Psoas muscle (tissue), 8 donors: Measurements from ENCODE around the gene DAPP1. TPM values are rescaled to one million over a fixed set of nuclear protein-coding genes. Genes with fewer than 3 reads are reported as not detected.

ENCODE experiments used
- ATAC-seq, 4 donors: fragments of 200-7000 bp; cut with Tn5 transposase; one replicate each; pipeline ENCODE4 v1.9.1; 2020; ENCODE audit warnings: moderate library complexity in 3 of 4, mild to moderate bottlenecking in 2 of 4
- DNase-seq, 2 donors: peaks; one replicate each; pipeline ENCODE4 v3.0.0-alpha.2; 2020
- H3K27ac ChIP-seq: fragments of 200-600 bp; one replicate; pipeline ENCODE4 v1.8.0; 2022
- H3K27me3 ChIP-seq, 3 donors: fragments of 200-600 bp in 1 of 3; one replicate each; pipeline versions ENCODE4 v1.6.1 to v1.8.0; 2013 to 2022; ENCODE audit warnings: low read length in 2 of 3, mild to moderate bottlenecking in 2 of 3, moderate library complexity in 1 of 3; ENCODE audit not compliant: insufficient read depth in 3 of 3
- H3K36me3 ChIP-seq, 2 donors: fragments of 200-600 bp in 1 of 2; one replicate each; pipeline versions ENCODE4 v1.6.1 to v1.8.0; 2013 to 2022; ENCODE audit warnings: low read depth in 1 of 2, mild to moderate bottlenecking in 1 of 2, moderate library complexity in 1 of 2; ENCODE audit not compliant: insufficient read depth in 1 of 2
- H3K4me1 ChIP-seq: fragments of 200-600 bp; one replicate; pipeline ENCODE4 v1.8.0; 2022
- H3K4me3 ChIP-seq: fragments of 200-600 bp; one replicate; pipeline ENCODE4 v1.8.0; 2022; ENCODE audit warnings: mild to moderate bottlenecking
- H3K9me3 ChIP-seq: fragments of 200-600 bp; one replicate; pipeline ENCODE4 v1.8.0; 2022
- WGBS, 3 donors: extraction: QIAGEN DNeasy Blood & Tissue Kit; methylation state at CpG; one replicate each; pipeline versions ENCODE4 v1.1.6 to v1.1.7; 2013; 5-methylcytosine and 5-hydroxymethylcytosine counted together
- intact Hi-C, 2 donors: fragments of 100-400 bp; cut with DNase I; formaldehyde crosslinking; loops; one replicate each; pipeline versions ENCODE4 v1.11.0 to v1.14.2; 2022
- polyA plus RNA-seq, 3 donors: library from polyadenylated mRNA; stranded (reverse); fragments of 200-250 nt; gene quantifications; one replicate each; pipeline ENCODE4 v1.2.3, GENCODE V29; 2013
- total RNA-seq, 4 donors: library from RNA; stranded (reverse); fragmentation: NEBNext Ultra II Directional in 2 of 4; extraction: Animal tissue kit (Norgen Biotek cat#: 25700) in 2 of 4; gene quantifications; one replicate each; pipeline versions ENCODE4 v1.2.1 to v1.2.4, GENCODE V29; 2021 to 2023
- TF ChIP-seq, protein P1 (sequence below): fragments of 200-600 bp; IDR thresholded peaks from one replicate; pipeline ENCODE4 v1.8.0; 2022; ENCODE audit warnings: antibody characterized with exemption
- donor health status: healthy with polysubstance abuse.
- donor health status: DM: no; HTN: no; CAD: no; lungs with moderate emphysema.
- donor health status: Bipolar disorder and iron deficiency.
- donor health status: healthy.
- donor health status: DM: yes; HTN: yes; CAD: no.
- donor health status: DM: no; HTN: no; CAD: no.
- donor health status: DM: no; HTN: no; CAD: no.
- donor health status: DM: yes; HTN: yes; CAD: no.

Gene DAPP1
- total and polyA plus RNA-seq, 7 donors, result 0.06 to 1.3 (median 0.52) TPM

DNA sequence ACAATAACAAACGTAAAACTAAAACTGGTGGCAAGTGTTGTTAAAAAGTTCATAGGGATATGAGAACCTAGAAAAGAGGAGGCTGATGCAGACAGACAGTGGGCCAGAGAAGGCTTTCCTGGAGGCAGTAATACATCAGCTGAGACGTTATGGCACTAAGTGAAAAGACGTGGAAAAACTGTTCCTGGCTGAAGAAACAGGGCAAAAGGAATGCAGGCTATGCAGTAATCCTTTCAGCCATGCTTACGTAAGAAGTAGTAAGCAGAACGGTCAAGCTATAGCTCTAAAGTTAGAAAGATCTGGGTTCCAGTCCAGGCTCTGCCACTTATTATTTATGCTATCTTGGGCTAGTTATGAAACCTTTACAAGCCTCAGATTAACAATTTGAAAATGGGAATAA lies 71.2 kb downstream of the DAPP1 start:
- H3K4me1 ChIP-seq, result peaks cover 20% of the 10 kb centered on the region
- intact Hi-C loops, result no loop called here
- no peak for DNase-seq
- 31 to 52% (median 33%) methylated on average over 5 of the region's 5 CpGs for WGBS, 3 donors
- H3K27me3 ChIP-seq, result no peaks in the 10 kb centered on the region
- no peaks in the 10 kb centered on the region for H3K9me3 ChIP-seq
- TF ChIP-seq, protein P1, sequence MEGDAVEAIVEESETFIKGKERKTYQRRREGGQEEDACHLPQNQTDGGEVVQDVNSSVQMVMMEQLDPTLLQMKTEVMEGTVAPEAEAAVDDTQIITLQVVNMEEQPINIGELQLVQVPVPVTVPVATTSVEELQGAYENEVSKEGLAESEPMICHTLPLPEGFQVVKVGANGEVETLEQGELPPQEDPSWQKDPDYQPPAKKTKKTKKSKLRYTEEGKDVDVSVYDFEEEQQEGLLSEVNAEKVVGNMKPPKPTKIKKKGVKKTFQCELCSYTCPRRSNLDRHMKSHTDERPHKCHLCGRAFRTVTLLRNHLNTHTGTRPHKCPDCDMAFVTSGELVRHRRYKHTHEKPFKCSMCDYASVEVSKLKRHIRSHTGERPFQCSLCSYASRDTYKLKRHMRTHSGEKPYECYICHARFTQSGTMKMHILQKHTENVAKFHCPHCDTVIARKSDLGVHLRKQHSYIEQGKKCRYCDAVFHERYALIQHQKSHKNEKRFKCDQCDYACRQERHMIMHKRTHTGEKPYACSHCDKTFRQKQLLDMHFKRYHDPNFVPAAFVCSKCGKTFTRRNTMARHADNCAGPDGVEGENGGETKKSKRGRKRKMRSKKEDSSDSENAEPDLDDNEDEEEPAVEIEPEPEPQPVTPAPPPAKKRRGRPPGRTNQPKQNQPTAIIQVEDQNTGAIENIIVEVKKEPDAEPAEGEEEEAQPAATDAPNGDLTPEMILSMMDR, result no peak
- H3K27ac ChIP-seq, result no peak overlapping the region
- no peak for ATAC-seq
- no peak overlapping the region for H3K4me3 ChIP-seq
- peaks cover 0 to 68% of the 10 kb centered on the region in 2 donors for H3K36me3 ChIP-seq

DNA sequence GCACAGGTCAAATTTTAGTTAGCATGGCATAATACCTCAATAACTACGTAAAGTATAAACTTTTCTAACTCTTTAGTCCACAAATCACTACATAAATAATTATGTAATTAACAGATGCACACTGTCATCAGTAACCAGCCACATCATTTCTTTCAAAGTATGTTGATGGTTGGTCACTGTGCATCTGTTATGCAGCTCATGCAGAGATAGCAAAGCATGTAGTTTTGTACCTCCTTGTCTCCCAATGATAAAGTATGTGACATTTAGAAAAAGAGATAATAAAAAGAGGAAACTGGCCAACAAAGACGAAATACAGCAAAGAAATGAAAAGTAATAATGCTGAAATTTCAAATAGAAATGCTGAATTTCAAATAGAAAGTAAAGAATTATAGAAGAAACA lies 74.7 kb downstream of the DAPP1 start:
- WGBS, 3 donors, result 73 to 85% (median 76%) methylated on average over 2 of the region's 2 CpGs
- peaks cover 0 to 33% of the 10 kb centered on the region in 2 donors for H3K36me3 ChIP-seq
- ATAC-seq, result no peak
- intact Hi-C loops, result loop anchor here in 1 of 2 donors (5.0 kb wide), 1 partner anchor 329 kb away; the partner anchor contains the start of gene TRMT10A
- no peaks in the 10 kb centered on the region for H3K27me3 ChIP-seq
- TF ChIP-seq, protein P1, result no peak
- H3K9me3 ChIP-seq, result no peaks in the 10 kb centered on the region
- H3K27ac ChIP-seq, result no peak overlapping the region
- H3K4me1 ChIP-seq, result peaks cover 29% of the 10 kb centered on the region
- no peak for DNase-seq
- no peak overlapping the region for H3K4me3 ChIP-seq

DNA sequence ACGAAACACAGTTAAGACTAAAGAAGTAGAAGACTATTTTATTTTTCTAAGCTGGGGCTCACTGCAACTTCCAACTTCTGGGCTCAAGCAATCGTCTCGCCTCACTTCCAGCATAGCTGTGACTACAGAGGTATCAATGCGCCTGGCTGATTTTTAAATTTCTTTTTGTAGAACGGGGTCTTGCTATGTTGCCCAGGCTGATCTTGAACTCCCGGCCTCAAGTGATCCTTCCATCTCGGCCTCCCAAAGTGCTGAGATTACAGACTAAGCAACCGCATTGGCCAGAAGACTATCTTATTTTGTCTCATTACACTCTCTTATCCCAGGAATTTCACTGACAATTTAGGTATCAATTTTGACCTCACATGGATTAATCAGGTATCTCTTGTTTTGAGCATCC lies 76.4 kb downstream of the DAPP1 start:
- Histone ChIP-seq H3K27ac (no peak overlapping the region), H3K27me3 (no peaks in the 10 kb centered on the region), H3K4me1 (peaks cover 26% of the 10 kb centered on the region), H3K36me3 (peaks cover 0 to 25% of the 10 kb centered on the region in 2 donors), H3K4me3 (peak overlapping the region; percentile 86), H3K9me3 (no peaks in the 10 kb centered on the region)
- intact Hi-C loops, result loop anchor here in 1 of 2 donors (5.0 kb wide), 1 partner anchor 331 kb away; the partner anchor contains the start of gene TRMT10A
- no peak for DNase-seq
- TF ChIP-seq, protein P1, result no peak
- 95 to 96% (median 95%) methylated on average over 8 of the region's 8 CpGs for WGBS, 3 donors
- ATAC-seq, result no peak

DNA sequence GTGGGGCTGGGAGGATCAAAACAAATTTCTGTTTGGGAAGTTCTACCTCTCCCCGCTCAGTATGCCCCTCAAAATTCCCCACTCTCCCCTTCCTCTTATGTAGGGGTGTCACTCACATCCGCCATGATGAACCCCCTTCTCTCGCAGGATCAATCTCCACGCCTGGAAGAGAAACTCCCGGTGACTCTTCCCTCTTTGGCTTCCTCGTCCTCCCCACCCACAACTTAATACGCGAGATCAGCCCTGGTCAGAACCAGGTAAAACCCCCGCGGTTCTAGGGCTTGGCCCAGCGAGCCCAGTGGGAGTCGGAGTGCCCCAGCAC lies 77.2 kb downstream of the DAPP1 start:
- H3K36me3 ChIP-seq, result peaks cover 0 to 29% of the 10 kb centered on the region in 2 donors
- no peaks in the 10 kb centered on the region for H3K9me3 ChIP-seq
- TF ChIP-seq, protein P1, result no peak
- peak overlapping the region; percentile 86 for H3K4me3 ChIP-seq
- ATAC-seq (peak in 1 of 4 donors; percentile 25), DNase-seq (no peak)
- intact Hi-C loops, result loop anchor here (2.0 to 5.0 kb wide), 3 partner anchors 53 to 331 kb away; partner anchors contain the start of genes DNAJB14 (in 1 of the 2) and TRMT10A (in 1 of the 2)
- peaks cover 22% of the 10 kb centered on the region for H3K4me1 ChIP-seq
- H3K27ac ChIP-seq, result peak overlapping the region; percentile 82
- no peaks in the 10 kb centered on the region for H3K27me3 ChIP-seq
- whole genome bisulfite sequencing, 3 donors, result 1 to 2% (median 2%) methylated on average over 12 of the region's 12 CpGs
